ENCODE data around the gene PIAS1. TPM values are rescaled to one million over a fixed set of nuclear protein-coding genes. Genes with fewer than 3 reads are reported as not detected.
"Not testable (repeated sequence)": the region's sequence is repeated elsewhere in the genome, so short reads cannot be mapped to it uniquely, and the experiment has no call there.

Gene PIAS1
- total RNA-seq, 1 donor from 2014 or later, result 24.5 TPM

- no peak for DNase-seq (ENCODE audit: extremely low read depth, low read depth, low spot score)
Observed at GRCh38 chr15:68211656-68212320, 157.7 kb downstream of the PIAS1 start.

GRCh38 chr15:68213491-68213845 is 159.4 kb downstream of the PIAS1 start:
- not testable (repeated sequence) for DNase-seq (ENCODE audit: extremely low read depth, low read depth, low spot score)

- DNase-seq (ENCODE audit: extremely low read depth, low read depth, low spot score), result no peak
Observed at GRCh38 chr15:68213991-68214837, 160.1 kb downstream of the PIAS1 start.

- no peak for DNase-seq (ENCODE audit: extremely low read depth, low read depth, low spot score)
Observed at GRCh38 chr15:68214838-68215254, 160.7 kb downstream of the PIAS1 start.

- no peak for DNase-seq (ENCODE audit: extremely low read depth, low read depth, low spot score)
Observed at GRCh38 chr15:68217341-68217740, 163.2 kb downstream of the PIAS1 start.

GRCh38 chr15:68218331-68218730 is 164.2 kb downstream of the PIAS1 start:
- no peak for DNase-seq (ENCODE audit: extremely low read depth, low read depth, low spot score)

- no peak for DNase-seq (ENCODE audit: extremely low read depth, low read depth, low spot score)
Observed at GRCh38 chr15:68218847-68219798, 165.0 kb downstream of the PIAS1 start.

- no peak for DNase-seq (ENCODE audit: extremely low read depth, low read depth, low spot score)
Observed at GRCh38 chr15:68220489-68220888, 166.4 kb downstream of the PIAS1 start.

GRCh38 chr15:68220967-68221366 is 166.9 kb downstream of the PIAS1 start:
- no peak for DNase-seq (ENCODE audit: extremely low read depth, low read depth, low spot score)

GRCh38 chr15:68221530-68222431 is 167.7 kb downstream of the PIAS1 start:
- not testable (repeated sequence) for DNase-seq (ENCODE audit: extremely low read depth, low read depth, low spot score)

- DNase-seq (ENCODE audit: extremely low read depth, low read depth, low spot score), result not testable (repeated sequence)
Observed at GRCh38 chr15:68222432-68222743, 168.3 kb downstream of the PIAS1 start.

- no peak for DNase-seq (ENCODE audit: extremely low read depth, low read depth, low spot score)
Observed at GRCh38 chr15:68223171-68223570, 169.1 kb downstream of the PIAS1 start.

GRCh38 chr15:68224108-68224507 is 170.0 kb downstream of the PIAS1 start:
- no peak for DNase-seq (ENCODE audit: extremely low read depth, low read depth, low spot score)

- DNase-seq (ENCODE audit: extremely low read depth, low read depth, low spot score), result no peak
Observed at GRCh38 chr15:68224546-68225250, 170.6 kb downstream of the PIAS1 start.

- not testable (repeated sequence) for DNase-seq (ENCODE audit: extremely low read depth, low read depth, low spot score)
Observed at GRCh38 chr15:68225442-68225841, 171.3 kb downstream of the PIAS1 start.

GRCh38 chr15:68227643-68228142 is 173.6 kb downstream of the PIAS1 start:
- no peak for DNase-seq (ENCODE audit: extremely low read depth, low read depth, low spot score)

- DNase-seq (ENCODE audit: extremely low read depth, low read depth, low spot score), result no peak
Observed at GRCh38 chr15:68228143-68228970, 174.2 kb downstream of the PIAS1 start.

GRCh38 chr15:68228971-68229385 is 174.9 kb downstream of the PIAS1 start:
- DNase-seq (ENCODE audit: extremely low read depth, low read depth, low spot score), result no peak

Data from glomerular endothelial cell (primary cell).